Epithelial cell of proximal tubule (primary cell): ENCODE measurements around the gene TFG. TPM values are rescaled to one million over a fixed set of nuclear protein-coding genes. Genes with fewer than 3 reads are reported as not detected.

ENCODE experiments used
- DNase-seq: peaks from one replicate; pipeline ENCODE4 v3.0.0-alpha.2; 2011; ENCODE audit warnings: low read depth
- H3K4me3 ChIP-seq: 2 replicates; pipeline ENCODE4 v1.5.1; 2011; ENCODE audit warnings: low read depth, mild to moderate bottlenecking, low read length
- CTCF ChIP-seq: conservative IDR thresholded peaks from 2 replicates; pipeline ENCODE4 v1.5.1; 2012; ENCODE audit warnings: low read depth, mild to moderate bottlenecking, low read length
- total RNA-seq: library from RNA; depleted of rRNA; stranded (reverse); fragments of >200 nt; gene quantifications from 2 replicates; pipeline ENCODE4 v1.2.3, GENCODE V29; 2015

The TFG gene
- total RNA-seq, 1 donor from 2014 or later, result 125 TPM

DNA sequence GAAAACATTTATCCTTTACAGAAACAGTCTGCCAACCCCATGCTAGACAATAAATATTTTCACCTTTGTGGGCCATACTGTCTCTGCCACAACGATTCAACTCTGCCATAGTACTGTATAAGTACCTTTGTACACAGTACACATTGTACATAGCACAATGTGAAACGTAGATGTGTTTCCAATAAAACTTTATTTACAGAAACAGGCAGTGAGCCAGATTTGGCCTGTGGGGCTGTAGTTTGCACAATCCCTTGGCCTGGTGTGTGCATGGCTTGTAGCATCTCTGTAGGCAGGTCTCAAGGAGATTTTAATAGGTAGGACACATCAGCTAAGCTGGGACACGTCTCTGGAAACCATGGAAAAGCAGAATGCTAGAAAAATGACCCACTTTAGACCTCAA is 74.3 kb downstream of the TFG start:
- no peak for TF ChIP-seq CTCF
- DNase-seq, result no peak
- no peak overlapping the region for H3K4me3 ChIP-seq

GRCh38 chr3:100789579-100789978 is 80.3 kb downstream of the TFG start:
- TF ChIP-seq CTCF, result no peak
- DNase-seq, result no peak

DNA sequence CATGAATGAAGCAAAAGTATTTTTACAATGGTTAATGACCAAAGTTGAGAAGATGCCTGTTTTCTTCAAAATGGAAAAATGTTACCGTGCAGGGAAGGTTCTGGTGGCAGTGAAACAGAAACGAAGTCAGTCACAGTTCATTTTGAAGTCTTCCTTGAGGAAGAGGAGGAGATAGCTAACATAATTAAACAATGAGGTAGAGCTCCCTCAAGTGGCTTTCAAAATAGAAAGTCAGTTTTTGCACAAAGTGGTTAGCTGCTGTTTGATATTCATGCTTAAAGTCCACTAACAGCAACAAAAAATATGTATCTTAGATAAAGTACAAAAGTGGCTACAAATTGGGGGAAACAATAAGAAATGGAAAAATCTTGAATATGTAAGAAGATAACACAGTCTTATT is 87.3 kb downstream of the TFG start:
- DNase-seq, result no peak
- no peak overlapping the region for H3K4me3 ChIP-seq

More at GRCh38 chr3:100789579-100789978, 80.3 kb downstream of the TFG start:
- H3K4me3 ChIP-seq, result no peak overlapping the region

DNA sequence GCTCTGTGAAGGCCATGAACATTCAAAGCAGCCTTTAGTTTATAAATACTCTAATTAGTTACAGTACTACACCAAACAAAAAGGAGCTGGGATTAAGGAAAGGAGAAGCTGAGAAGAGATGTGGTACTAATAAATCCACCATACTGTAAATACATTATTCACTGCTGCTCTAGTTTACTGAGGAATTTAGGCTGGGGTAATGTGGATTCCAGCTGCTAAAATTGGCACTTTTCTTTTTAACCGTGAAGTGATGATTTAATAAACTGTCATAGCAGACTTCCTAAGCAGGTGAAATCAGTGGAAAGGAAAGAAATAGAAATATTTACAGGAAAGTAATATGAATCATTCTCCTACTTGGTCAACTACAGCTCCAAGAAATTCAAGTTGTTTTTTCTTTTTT is 88.7 kb downstream of the TFG start:
- no peak overlapping the region for H3K4me3 ChIP-seq
- no peak for TF ChIP-seq CTCF
- DNase-seq, result no peak

More for the DNA sequence above, 87.3 kb downstream of the TFG start:
- peak; percentile 57 for TF ChIP-seq CTCF

Other genes with a start within 250 kb of the TFG start
- 1.8 and 2.1 TPM in 2 replicates for gene TMEM45A, start 216.9 kb upstream of the TFG start, total RNA-seq
- not detected in 2 replicates for gene ADGRG7, start 99.9 kb upstream of the TFG start, total RNA-seq